RCC 7860 (cell line): ENCODE data around the gene KRT78.

Experiments
- DNase-seq: peaks from one replicate; pipeline ENCODE4 v3.0.0-alpha.2; 2015; ENCODE audit warnings: low spot score
- FAIRE-seq: peaks from 2 replicates; lab custom pipeline; 2012; peaks lifted over from hg19 to GRCh38; lab: Jason Lieb, UNC

Gene KRT78

DNA sequence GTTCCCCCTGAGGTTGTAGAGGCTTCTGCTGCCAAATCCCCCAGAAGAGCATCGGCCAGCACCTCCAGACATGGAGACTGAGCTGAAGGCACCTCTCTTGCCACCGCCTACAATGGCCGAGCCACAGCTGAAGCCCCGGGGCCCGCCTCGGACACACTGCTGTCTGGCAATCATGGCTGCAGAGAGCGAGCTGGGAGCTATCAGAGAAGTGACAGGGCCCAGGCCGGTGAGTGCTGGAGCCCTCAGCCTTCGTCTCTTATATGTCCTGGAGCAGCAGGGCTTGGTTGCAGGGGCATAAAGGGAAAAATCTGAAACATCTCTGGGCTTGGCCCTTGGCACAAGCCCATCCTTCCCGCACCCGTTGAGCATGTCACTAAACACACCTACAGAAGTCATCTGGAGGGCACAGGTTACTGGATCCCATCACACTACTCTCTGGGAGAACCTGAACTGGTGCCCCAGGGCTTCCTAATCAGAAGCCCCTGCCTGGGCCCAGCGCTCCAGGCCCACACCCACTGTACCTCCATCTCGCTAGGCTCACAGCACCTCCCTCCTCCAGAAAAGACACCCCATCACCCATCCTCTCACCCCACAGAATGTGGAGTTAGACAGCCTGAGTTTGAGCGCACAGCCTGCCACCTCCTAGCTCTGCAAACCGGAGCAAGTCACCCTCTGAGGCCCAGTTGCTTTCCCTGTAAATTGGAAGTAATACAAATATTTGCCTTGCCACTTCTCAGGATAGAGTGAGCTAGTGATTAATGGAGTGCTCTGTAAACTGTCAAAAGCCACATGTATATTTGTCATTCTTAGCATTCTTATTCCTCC lies 34.7 kb downstream of the KRT78 start, which contains the start of gene KRT4:
KRT4 (minus strand) TSS at position 232 of the 825 bp plus-strand sequence; CDS start at position 174, 58 bp downstream.
- FAIRE-seq (no peak), DNase-seq (no peak)

GRCh38 chr12:52813203-52813819 lies 35.5 kb downstream of the KRT78 start:
- DNase-seq (no peak), FAIRE-seq (no peak)

GRCh38 chr12:52812749-52813148 lies 36.0 kb downstream of the KRT78 start:
- DNase-seq (no peak), FAIRE-seq (no peak)

- DNase-seq (no peak), FAIRE-seq (no peak)
These were observed 36.8 kb downstream of the KRT78 start for GRCh38 chr12:52812073-52812400.

- FAIRE-seq (no peak), DNase-seq (no peak)
These were observed 37.4 kb downstream of the KRT78 start for GRCh38 chr12:52811191-52812072.

- DNase-seq (no peak), FAIRE-seq (no peak)
These were observed 38.2 kb downstream of the KRT78 start for GRCh38 chr12:52810554-52810953.

GRCh38 chr12:52809166-52809565 lies 39.6 kb downstream of the KRT78 start:
- DNase-seq (no peak), FAIRE-seq (no peak)

DNA sequence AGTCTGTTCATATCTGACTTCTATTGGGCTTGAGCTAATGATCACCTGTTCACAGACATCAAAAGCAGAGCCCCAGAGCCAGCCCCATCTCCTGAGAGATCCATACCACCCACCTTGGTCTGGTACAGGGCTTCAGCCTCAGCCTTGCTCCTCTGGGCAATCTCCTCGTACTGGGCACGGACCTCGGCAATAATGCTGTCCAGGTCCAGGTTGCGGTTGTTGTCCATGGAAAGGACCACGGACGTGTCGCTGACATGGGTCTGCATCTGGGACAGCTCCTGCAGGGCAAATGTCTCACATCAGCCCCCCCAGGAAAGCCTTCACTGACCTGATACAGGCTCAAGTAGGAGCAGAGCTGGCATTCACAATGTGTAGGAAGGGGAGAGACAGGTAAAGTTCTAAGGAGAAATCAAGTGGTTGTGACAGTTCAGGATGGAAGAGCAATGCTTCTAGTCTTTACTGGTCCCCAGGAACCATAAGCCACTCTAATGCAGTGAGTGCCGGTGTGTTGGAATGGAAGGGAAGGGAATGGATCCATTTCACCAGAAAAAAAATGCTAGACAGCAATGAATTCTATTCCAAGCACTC lies 40.1 kb downstream of the KRT78 start:
- DNase-seq (no peak), FAIRE-seq (no peak)

DNA sequence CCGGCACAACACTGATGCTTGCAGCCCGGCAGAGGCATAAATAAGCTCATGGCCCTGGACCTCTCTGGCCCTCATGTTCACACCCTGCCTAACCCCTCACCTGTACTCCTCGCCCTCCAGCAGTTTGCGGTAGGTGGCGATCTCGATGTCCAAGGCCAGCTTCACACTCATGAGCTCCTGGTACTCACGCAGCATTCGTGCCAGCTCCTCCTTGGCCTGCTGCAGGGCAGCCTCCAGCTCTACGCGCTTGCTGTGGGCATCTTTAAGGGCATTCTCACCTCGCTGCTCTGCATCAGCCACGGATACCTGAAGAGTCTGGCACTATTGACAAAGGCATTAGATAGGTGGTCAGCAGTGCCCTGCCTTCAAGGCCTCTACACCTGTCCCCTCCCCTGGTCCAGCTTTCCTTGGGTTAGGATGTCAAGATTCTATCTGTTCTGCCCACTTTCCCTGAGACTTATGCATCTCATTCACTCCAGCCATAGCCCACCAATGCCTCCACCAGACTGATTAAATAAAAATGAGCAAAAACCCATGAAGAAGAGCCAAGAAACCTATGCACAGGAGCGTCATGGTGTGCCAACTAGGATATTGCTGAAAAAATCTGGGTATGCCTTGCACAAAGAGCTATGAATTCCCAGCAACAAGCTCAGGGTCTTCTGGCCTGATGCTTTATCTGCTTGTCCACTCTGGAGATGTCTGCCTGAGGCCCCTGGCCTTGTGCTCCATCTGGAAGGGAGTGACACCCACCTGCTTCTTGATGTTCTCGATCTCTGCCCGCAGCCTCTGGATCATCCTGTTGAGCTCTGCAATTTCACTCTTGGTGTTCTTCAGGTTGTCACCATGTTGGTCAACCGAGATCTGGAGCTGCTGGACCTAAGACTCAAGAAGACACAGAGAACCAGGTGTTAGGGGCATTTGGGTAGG lies 41.0 kb downstream of the KRT78 start:
- no peak for DNase-seq
- no peak for FAIRE-seq

DNA sequence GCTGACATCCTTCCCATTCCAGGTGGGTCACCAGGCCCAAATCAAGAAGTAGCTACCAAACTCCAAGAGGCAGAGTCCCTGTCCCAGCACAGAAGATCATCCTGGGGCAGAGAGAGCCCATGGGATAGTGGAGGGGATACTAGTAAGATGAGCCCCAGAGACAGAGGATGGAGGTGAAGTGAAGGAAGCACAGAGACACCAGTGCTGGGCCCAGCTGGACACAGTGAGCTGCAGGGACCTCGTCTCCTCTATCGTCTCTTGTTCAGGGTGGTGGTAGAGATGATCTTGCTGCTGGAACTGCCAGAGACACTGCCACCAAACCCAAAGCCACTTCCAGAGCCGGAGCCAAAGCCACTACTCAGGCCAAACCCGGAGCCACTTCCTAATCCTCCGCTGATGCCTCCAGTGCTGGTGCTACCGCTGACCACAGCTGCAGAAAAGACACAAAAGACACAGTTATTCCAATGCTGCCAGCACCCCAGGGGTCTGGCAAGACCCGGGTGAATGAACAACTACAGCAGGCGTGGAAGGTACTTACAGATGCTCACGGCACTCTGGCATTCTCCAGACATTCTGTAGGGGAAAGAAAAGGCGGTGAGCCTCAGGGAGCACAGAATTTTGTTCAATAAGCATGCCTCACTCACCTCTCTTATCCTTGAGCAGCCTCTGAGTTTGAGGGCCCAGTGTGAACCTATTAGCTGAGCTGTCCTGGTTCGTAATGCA lies 41.8 kb downstream of the KRT78 start:
- FAIRE-seq, result no peak
- no peak for DNase-seq

GRCh38 chr12:52806169-52806811 lies 42.5 kb downstream of the KRT78 start:
- FAIRE-seq (no peak), DNase-seq (no peak)

DNA sequence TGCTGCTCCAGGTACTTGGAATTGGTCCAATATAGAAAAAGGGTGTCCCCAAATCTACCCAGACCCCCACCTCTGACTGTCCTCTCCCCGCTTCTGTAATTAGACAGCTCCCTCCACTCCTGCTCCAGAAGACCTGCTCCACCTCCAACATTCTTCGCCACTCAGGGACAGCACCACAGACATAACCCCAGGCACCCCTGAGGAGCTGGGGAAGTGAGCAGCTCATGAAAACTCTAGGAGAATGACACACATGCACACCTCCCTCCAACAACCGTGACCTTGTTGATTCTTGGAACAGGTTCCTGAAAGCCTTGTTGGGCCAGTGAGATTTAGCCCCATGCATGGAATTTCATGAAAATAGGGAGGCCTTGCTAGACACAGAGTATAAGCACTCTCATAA lies 43.1 kb downstream of the KRT78 start:
- FAIRE-seq (no peak), DNase-seq (no peak)

DNA sequence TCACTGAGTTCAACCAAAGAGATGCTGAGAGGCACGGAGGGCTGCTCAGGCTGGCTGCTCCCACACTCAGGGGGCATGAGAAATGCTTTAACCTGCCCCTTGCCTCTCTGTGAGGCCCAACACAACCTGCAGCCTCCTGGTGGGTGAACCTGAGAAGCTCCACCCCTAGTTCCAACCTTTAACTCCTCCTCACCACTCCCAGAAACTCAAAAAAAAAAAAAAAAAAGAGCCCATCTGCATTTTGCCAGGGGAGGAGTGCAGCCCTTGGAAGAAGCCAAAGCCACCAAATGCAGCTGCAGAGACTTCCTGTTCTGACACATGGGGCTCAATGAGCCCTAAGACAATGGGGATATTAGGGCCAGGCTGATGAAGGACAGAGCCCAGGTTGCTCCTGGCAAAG lies 43.8 kb downstream of the KRT78 start:
- no peak for DNase-seq
- no peak for FAIRE-seq

GRCh38 chr12:52802442-52802841 lies 46.4 kb downstream of the KRT78 start:
- FAIRE-seq, result no peak
- no peak for DNase-seq

DNA sequence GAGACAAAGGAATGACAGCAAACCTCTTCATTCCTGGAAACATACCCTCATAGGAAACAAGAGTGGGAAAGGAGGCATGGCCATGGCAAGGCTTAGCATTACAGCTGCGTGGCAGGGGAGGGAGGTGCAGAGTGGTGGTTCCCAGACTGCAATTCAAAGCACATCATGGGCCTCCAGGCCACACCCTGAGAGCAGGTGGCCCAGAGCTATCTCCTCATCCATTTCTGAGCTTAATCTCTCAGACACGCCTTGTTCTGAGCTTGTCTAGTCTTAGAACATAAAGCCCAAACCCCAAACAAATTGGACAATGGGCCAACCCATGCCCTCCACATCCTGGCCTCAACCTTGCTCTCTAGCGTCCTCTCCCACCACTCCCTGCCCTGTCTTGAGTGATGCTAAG lies 47.0 kb downstream of the KRT78 start:
- no peak for FAIRE-seq
- DNase-seq, result no peak

DNA sequence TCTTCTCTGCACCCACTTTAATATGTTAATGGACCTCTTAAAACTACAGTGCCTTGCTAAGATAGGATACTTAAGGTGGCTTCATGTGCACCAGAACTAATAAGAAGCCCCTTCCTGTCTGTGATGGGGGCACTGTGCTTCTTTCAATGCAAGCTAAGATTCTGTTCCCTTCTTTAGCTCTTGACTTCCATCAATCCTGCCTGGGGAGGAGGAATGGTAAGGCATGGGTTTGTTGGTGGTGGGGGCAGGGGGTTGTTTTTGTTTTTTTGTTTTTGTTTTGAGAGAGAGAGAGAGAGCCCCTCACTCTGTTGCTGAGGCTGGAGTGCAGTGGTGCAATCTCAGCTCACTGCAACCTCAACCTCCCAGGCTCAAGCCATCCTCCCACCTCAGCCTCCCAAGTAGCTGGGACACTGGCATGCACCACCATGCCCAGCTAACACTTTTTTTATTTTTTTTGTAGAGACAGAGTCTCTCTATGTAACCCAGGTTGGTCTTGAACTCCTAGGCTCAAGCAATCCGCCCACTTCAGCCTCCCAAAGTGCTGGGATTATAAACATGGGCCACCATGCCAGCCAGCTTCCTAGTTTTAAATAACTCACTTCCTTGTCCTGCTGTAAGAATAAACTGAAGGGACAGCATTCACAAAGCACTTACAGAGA lies 48.4 kb downstream of the KRT78 start:
- FAIRE-seq (no peak), DNase-seq (no peak)

GRCh38 chr12:52799505-52800211 lies 49.1 kb downstream of the KRT78 start:
- FAIRE-seq (no peak), DNase-seq (no peak)
